Endothelial cell of umbilical vein (primary cell): Measurements from ENCODE around the gene PPP2R2C. TPM values are rescaled to one million over a fixed set of nuclear protein-coding genes. Genes with fewer than 3 reads are reported as not detected.

ENCODE experiments used
- BruUV-seq: library from RNA; stranded (reverse); fragments of 400-500 nt; replicated peaks from 2 replicates; lab custom pipeline; 2021; lab: Mats Ljungman, UMichigan
- CTCF ChIA-PET: fragments of 300-600, 350-600 bp; sonication (Branson Sonifier 250); formaldehyde crosslinking; loops from one replicate; lab custom pipeline; 2021; ENCODE audit warnings: antibody characterized with exemption, inconsistent platforms; lab: Charles Lee
- POLR2A ChIA-PET: fragments of 300-600, 350-600 bp; sonication (Branson Sonifier 250); formaldehyde crosslinking; loops from one replicate; lab custom pipeline; 2021; ENCODE audit warnings: antibody characterized with exemption, inconsistent platforms; lab: Charles Lee
- DNase-seq: peaks from one replicate; pipeline ENCODE4 v3.0.0-alpha.2; 2011; ENCODE audit warnings: low read depth, low spot score
- FAIRE-seq: peaks from 2 replicates; lab custom pipeline; 2011; peaks lifted over from hg19 to GRCh38; lab: Jason Lieb, UNC
- H2AFZ ChIP-seq: 2 replicates; pipeline ENCODE4 v1.6.0; 2012; ENCODE audit warnings: low read depth, low read length, control low read depth, inconsistent platforms
- H3K27ac ChIP-seq: 2 replicates; pipeline ENCODE4 v1.5.1; 2011; ENCODE audit warnings: low read depth, mild to moderate bottlenecking, control low read depth, low read length, moderate library complexity; ENCODE audit not compliant: insufficient read depth
- H3K27me3 ChIP-seq, 2 experiments: 2 replicates each; pipeline versions ENCODE4 v1.6.0 to v1.6.1; 2011; ENCODE audit warnings: low read length in 2 of 2, mixed read lengths in 1 of 2; ENCODE audit not compliant: control insufficient read depth in 2 of 2, insufficient read depth in 2 of 2
- H3K36me3 ChIP-seq, 2 experiments: 2 replicates in 1 of 2; 3 replicates in 1 of 2; pipeline ENCODE4 v1.5.1; 2011; ENCODE audit warnings: low read length in 2 of 2, mild to moderate bottlenecking in 1 of 2, moderate library complexity in 1 of 2; ENCODE audit not compliant: control insufficient read depth in 2 of 2, insufficient read depth in 2 of 2; ENCODE audit errors: extremely low read depth in 1 of 2
- H3K4me1 ChIP-seq: 3 replicates; pipeline ENCODE4 v1.5.1; 2011; ENCODE audit warnings: mild to moderate bottlenecking, low read length; ENCODE audit not compliant: control insufficient read depth, insufficient read depth; ENCODE audit errors: extremely low read depth
- H3K4me2 ChIP-seq: 2 replicates; pipeline ENCODE4 v1.6.1; 2011; ENCODE audit warnings: low read length, control low read depth, mixed read lengths; ENCODE audit not compliant: insufficient read depth
- H3K4me3 ChIP-seq, 3 experiments: fragments of 200-600 bp in 1 of 3; sonication (generic), shearing (Covaris generic) in 1 of 3; replicated peaks in 1 of 3; 2 replicates each; pipeline ENCODE4 v1.5.1; 2011 to 2016; ENCODE audit warnings: control low read depth in 3 of 3, low read length in 3 of 3, mild to moderate bottlenecking in 2 of 3, inconsistent platforms in 1 of 3, low read depth in 1 of 3, moderate library complexity in 1 of 3; ENCODE audit not compliant: insufficient read depth in 1 of 3
- H3K79me2 ChIP-seq: 2 replicates; pipeline ENCODE4 v1.6.0; 2012; ENCODE audit warnings: low read length, inconsistent platforms; ENCODE audit not compliant: control insufficient read depth, insufficient read depth
- H3K9ac ChIP-seq: replicated peaks from 2 replicates; pipeline ENCODE3; 2011; ENCODE audit warnings: low read length, control low read depth; ENCODE audit not compliant: insufficient read depth; ENCODE audit errors: extremely low read depth
- H3K9me1 ChIP-seq: replicated peaks from 3 replicates; pipeline ENCODE4 v1.6.0; 2011; ENCODE audit warnings: mild to moderate bottlenecking, low read length; ENCODE audit not compliant: control insufficient read depth, insufficient read depth; ENCODE audit errors: extremely low read depth
- H3K9me3 ChIP-seq: replicated peaks from 2 replicates; pipeline ENCODE4 v1.5.1; 2012; ENCODE audit warnings: low read length, inconsistent platforms; ENCODE audit not compliant: control insufficient read depth, insufficient read depth
- H4K20me1 ChIP-seq: replicated peaks from 2 replicates; pipeline ENCODE3; 2011; ENCODE audit warnings: mild to moderate bottlenecking, low read length; ENCODE audit not compliant: control insufficient read depth, insufficient read depth; ENCODE audit errors: extremely low read depth
- EZH2 ChIP-seq: IDR thresholded peaks from 2 replicates; pipeline ENCODE4 v1.6.1; 2012; ENCODE audit warnings: borderline replicate concordance, low read depth, mild to moderate bottlenecking, moderate library complexity, low read length, inconsistent platforms; ENCODE audit not compliant: severe bottlenecking
- FOS ChIP-seq: IDR thresholded peaks from 2 replicates; pipeline ENCODE4 v1.6.1; 2011; ENCODE audit warnings: mild to moderate bottlenecking, low read length, moderate library complexity, borderline replicate concordance; ENCODE audit not compliant: insufficient read depth
- GATA2 ChIP-seq: IDR thresholded peaks from 2 replicates; pipeline ENCODE4 v1.7.0; 2011; ENCODE audit warnings: low read depth, mild to moderate bottlenecking, moderate library complexity, mixed read lengths, low read length; ENCODE audit not compliant: insufficient read length, insufficient read depth
- JUN ChIP-seq: IDR thresholded peaks from 2 replicates; pipeline ENCODE4 v1.6.1; 2011; ENCODE audit warnings: borderline replicate concordance, low read depth; ENCODE audit not compliant: insufficient read length, insufficient read depth
- MYC ChIP-seq: IDR thresholded peaks from one replicate; pipeline ENCODE4 v1.6.1; 2011; ENCODE audit warnings: mild to moderate bottlenecking, low read depth, low read length
- POLR2A ChIP-seq: IDR thresholded peaks from 2 replicates; pipeline ENCODE4 v1.6.1; 2012; ENCODE audit warnings: low read depth, mild to moderate bottlenecking, control low read depth, low read length
- POLR2AphosphoS5 ChIP-seq: IDR thresholded peaks from 2 replicates; pipeline ENCODE4 v1.6.1; 2012; ENCODE audit warnings: low read depth, mild to moderate bottlenecking, control low read depth, low read length, moderate library complexity; ENCODE audit not compliant: insufficient read depth
- dilution Hi-C: fragments of 300-500 bp; cut with MboI; formaldehyde crosslinking; loops from one replicate; pipeline ENCODE4 v1.15.0; 2019; ENCODE audit warnings: low sequenced_read_pairs; ENCODE audit not compliant: extremely low pct_ligation_motif_present
- intact Hi-C: fragments of 100-400 bp; cut with micrococcal nuclease; formaldehyde crosslinking; loops from one replicate; pipeline ENCODE4 v1.10.0; 2022
- polyA plus RNA-seq, 4 experiments: library from polyadenylated mRNA; depleted of rRNA in 3 of 4; stranded (reverse) in 3 of 4; unstranded in 1 of 4; fragments of >200 nt; gene quantifications; 2 replicates each; pipeline versions ENCODE4 v1.2.1 to v1.2.3, GENCODE V29; 2011 to 2012; ENCODE audit warnings: missing spikeins in 1 of 4
- total RNA-seq: library from RNA; stranded (reverse); gene quantifications from 2 replicates; pipeline ENCODE4 v1.2.3, GENCODE V29; 2021
- TF ChIP-seq, protein P1 (sequence below): IDR thresholded peaks from 2 replicates; pipeline ENCODE4 v1.6.1; 2011; ENCODE audit not compliant: insufficient read depth, insufficient read length
- TF ChIP-seq, protein P2 (sequence below), 2 donors: IDR thresholded peaks; 1 replicate in 1 of 2; 2 replicates in 1 of 2; pipeline ENCODE4 v1.5.1; 2011; ENCODE audit warnings: low read length in 2 of 2, mild to moderate bottlenecking in 2 of 2, moderate library complexity in 2 of 2, control low read depth in 1 of 2, inconsistent platforms in 1 of 2, low read depth in 1 of 2; ENCODE audit not compliant: insufficient read depth in 1 of 2; ENCODE audit errors: extremely low read depth in 1 of 2

Gene PPP2R2C
- total and polyA plus RNA-seq, 2 donors (not counting 3 experiments of a cell fraction or from before 2014, with no cell fraction given) = 0.03 to 0.09 TPM

- H3K9me3 ChIP-seq = no peaks in the 10 kb centered on the region
- no peak overlapping the region for H3K4me3 ChIP-seq
- H3K79me2 ChIP-seq = no peaks in the 10 kb centered on the region
- CTCF ChIA-PET = no interaction called here
- no peaks in the 10 kb centered on the region for H3K9me1 ChIP-seq
- H3K4me2 ChIP-seq = no peak overlapping the region
- intact Hi-C loops = no loop called here
- dilution Hi-C loops = no loop called here
- H3K4me1 ChIP-seq = no peaks in the 10 kb centered on the region
- no peak overlapping the region for H2AFZ ChIP-seq
- H3K36me3 ChIP-seq = no peaks in the 10 kb centered on the region
- POLR2A ChIA-PET = no interaction called here
- no peak overlapping the region for H3K9ac ChIP-seq
- DNase-seq (no peak), FAIRE-seq (no peak)
- no peaks in the 10 kb centered on the region for H4K20me1 ChIP-seq
- no peak overlapping the region for H3K27ac ChIP-seq
- TF ChIP-seq MYC (no peak), POLR2AphosphoS5 (no peak), POLR2A (no peak), EZH2 (no peak), JUN (no peak), GATA2 (no peak), FOS (no peak)
- TF ChIP-seq, protein P1, sequence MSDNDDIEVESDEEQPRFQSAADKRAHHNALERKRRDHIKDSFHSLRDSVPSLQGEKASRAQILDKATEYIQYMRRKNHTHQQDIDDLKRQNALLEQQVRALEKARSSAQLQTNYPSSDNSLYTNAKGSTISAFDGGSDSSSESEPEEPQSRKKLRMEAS = no peak
- TF ChIP-seq, protein P2, sequence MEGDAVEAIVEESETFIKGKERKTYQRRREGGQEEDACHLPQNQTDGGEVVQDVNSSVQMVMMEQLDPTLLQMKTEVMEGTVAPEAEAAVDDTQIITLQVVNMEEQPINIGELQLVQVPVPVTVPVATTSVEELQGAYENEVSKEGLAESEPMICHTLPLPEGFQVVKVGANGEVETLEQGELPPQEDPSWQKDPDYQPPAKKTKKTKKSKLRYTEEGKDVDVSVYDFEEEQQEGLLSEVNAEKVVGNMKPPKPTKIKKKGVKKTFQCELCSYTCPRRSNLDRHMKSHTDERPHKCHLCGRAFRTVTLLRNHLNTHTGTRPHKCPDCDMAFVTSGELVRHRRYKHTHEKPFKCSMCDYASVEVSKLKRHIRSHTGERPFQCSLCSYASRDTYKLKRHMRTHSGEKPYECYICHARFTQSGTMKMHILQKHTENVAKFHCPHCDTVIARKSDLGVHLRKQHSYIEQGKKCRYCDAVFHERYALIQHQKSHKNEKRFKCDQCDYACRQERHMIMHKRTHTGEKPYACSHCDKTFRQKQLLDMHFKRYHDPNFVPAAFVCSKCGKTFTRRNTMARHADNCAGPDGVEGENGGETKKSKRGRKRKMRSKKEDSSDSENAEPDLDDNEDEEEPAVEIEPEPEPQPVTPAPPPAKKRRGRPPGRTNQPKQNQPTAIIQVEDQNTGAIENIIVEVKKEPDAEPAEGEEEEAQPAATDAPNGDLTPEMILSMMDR (IDR thresholded peaks at IDR 0.05; ENCODE audit: extremely low read depth in 1 of 2, insufficient read depth in 1 of 2, low read depth in 1 of 2, low read length in 2 of 2) = no peak
- BruUV-seq = no TSS peak
- no peaks in the 10 kb centered on the region for H3K27me3 ChIP-seq
Observed at GRCh38 chr4:6374575-6374974, 97.8 kb downstream of the PPP2R2C start.
